AG04450 (cell line): ENCODE results near the gene KLF1. TPM values are rescaled to one million over a fixed set of nuclear protein-coding genes. Genes with fewer than 3 reads are reported as not detected.

Source experiments
- CTCF ChIA-PET: fragments of 300-600, 350-600 bp; formaldehyde crosslinking; extraction: SDS; loops from one replicate; lab custom pipeline; 2022; ENCODE audit warnings: antibody characterized with exemption, inconsistent platforms; lab: Charles Lee
- POLR2A ChIA-PET: fragments of 350-600 bp; formaldehyde crosslinking; extraction: SDS; loops from one replicate; lab custom pipeline; 2021; ENCODE audit warnings: antibody characterized with exemption, inconsistent platforms; lab: Yijun Ruan, JAX
- DNase-seq: peaks from one replicate; pipeline ENCODE4 v3.0.0-alpha.2; 2011; ENCODE audit warnings: low read depth, low spot score
- H3K27ac ChIP-seq: one replicate; pipeline ENCODE4 v1.5.1; 2012; ENCODE audit warnings: low read depth, low read length, control low read depth
- H3K27me3 ChIP-seq: one replicate; pipeline ENCODE4 v1.6.0; 2012; ENCODE audit warnings: low read length; ENCODE audit not compliant: control insufficient read depth, insufficient read depth
- H3K4me3 ChIP-seq: 2 replicates; pipeline ENCODE4 v1.5.1; 2011; ENCODE audit warnings: mild to moderate bottlenecking, low read depth, low read length, control low read depth
- H3K9me3 ChIP-seq: 2 replicates; pipeline ENCODE4 v1.5.1; 2012; ENCODE audit warnings: low read length; ENCODE audit not compliant: control insufficient read depth, insufficient read depth
- CTCF ChIP-seq: IDR thresholded peaks from 2 replicates; pipeline ENCODE4 v1.5.1; 2011; ENCODE audit warnings: low read depth, low read length, control low read depth, inconsistent platforms
- polyA plus RNA-seq: library from polyadenylated mRNA; depleted of rRNA; stranded (reverse); fragments of >200 nt; gene quantifications from 2 replicates; pipeline ENCODE4 v1.2.3, GENCODE V29; 2011

KLF1 gene
- polyA plus RNA-seq, 1 experiment = not detected

- Histone ChIP-seq H3K4me3 (no peak overlapping the region), H3K27ac (no peak overlapping the region), H3K9me3 (peaks cover 20% of the 10 kb centered on the region), H3K27me3 (no peaks in the 10 kb centered on the region)
- no peak for DNase-seq
- ChIA-PET POLR2A (no interaction called here), CTCF (interaction anchor here (0.6 to 1.0 kb wide), 2 partner anchors 109 to 910 kb away, joined by 3 read pairs; no protein-coding TSS in a partner anchor)
- TF ChIP-seq CTCF = no peak
Observed at GRCh38 chr19:12873891-12874745, 12.9 kb downstream of the KLF1 start.

GRCh38 chr19:12872941-12873890 is 13.8 kb downstream of the KLF1 start:
- Histone ChIP-seq H3K9me3 (peaks cover 20% of the 10 kb centered on the region), H3K4me3 (no peak overlapping the region), H3K27me3 (no peaks in the 10 kb centered on the region), H3K27ac (no peak overlapping the region)
- no peak for DNase-seq
- CTCF ChIA-PET = interaction anchor here (1.0 to 2.0 kb wide), 2 partner anchors 26 to 814 kb away, joined by 3 to 13 read pairs; no protein-coding TSS in a partner anchor
- TF ChIP-seq CTCF = no peak
- POLR2A ChIA-PET = interaction anchor here (0.7 kb wide), 1 partner anchor 710 kb away, joined by 3 read pairs; no protein-coding TSS in a partner anchor

- ChIA-PET CTCF (interaction anchor here (2.0 kb wide), 1 partner anchor 25 kb away, joined by 13 read pairs; no protein-coding TSS in a partner anchor), POLR2A (no interaction called here)
- no peak overlapping the region for H3K4me3 ChIP-seq
- no peak overlapping the region for H3K27ac ChIP-seq
- DNase-seq = no peak
- H3K9me3 ChIP-seq = peaks cover 20% of the 10 kb centered on the region
- H3K27me3 ChIP-seq = no peaks in the 10 kb centered on the region
- TF ChIP-seq CTCF = no peak
Observed at GRCh38 chr19:12872255-12872654, 14.7 kb downstream of the KLF1 start.

- CTCF ChIA-PET = interaction anchor here (2.0 kb wide), 1 partner anchor 24 kb away, joined by 13 read pairs; no protein-coding TSS in a partner anchor
Observed at GRCh38 chr19:12871681-12872080, 15.3 kb downstream of the KLF1 start.

More at GRCh38 chr19:12871681-12872080, 15.3 kb downstream of the KLF1 start:
- POLR2A ChIA-PET = interaction anchor here (0.6 kb wide), 2 partner anchors 83 to 150 kb away, joined by 3 to 4 read pairs; no protein-coding TSS in a partner anchor
- H3K27me3 ChIP-seq = no peaks in the 10 kb centered on the region
- H3K27ac ChIP-seq = no peak overlapping the region
- DNase-seq = no peak
- no peak overlapping the region for H3K4me3 ChIP-seq
- peaks cover 20% of the 10 kb centered on the region for H3K9me3 ChIP-seq
- TF ChIP-seq CTCF = no peak
